GM18951 (cell line): ENCODE results near the gene MORN5.

Experiments used
- POLR2A ChIP-seq: IDR thresholded peaks from 4 replicates; pipeline ENCODE4 v1.6.1; 2011; ENCODE audit warnings: mild to moderate bottlenecking; ENCODE audit not compliant: insufficient read length, insufficient read depth; ENCODE audit errors: extremely low read depth
- in situ Hi-C: fragments of 300-500 bp; cut with MboI; formaldehyde crosslinking; loops from one replicate; pipeline ENCODE4 v1.12.0; 2022; ENCODE audit warnings: low sequenced_read_pairs, mixed read lengths, inconsistent platforms; ENCODE audit not compliant: unreplicated experiment

MORN5 gene

DNA sequence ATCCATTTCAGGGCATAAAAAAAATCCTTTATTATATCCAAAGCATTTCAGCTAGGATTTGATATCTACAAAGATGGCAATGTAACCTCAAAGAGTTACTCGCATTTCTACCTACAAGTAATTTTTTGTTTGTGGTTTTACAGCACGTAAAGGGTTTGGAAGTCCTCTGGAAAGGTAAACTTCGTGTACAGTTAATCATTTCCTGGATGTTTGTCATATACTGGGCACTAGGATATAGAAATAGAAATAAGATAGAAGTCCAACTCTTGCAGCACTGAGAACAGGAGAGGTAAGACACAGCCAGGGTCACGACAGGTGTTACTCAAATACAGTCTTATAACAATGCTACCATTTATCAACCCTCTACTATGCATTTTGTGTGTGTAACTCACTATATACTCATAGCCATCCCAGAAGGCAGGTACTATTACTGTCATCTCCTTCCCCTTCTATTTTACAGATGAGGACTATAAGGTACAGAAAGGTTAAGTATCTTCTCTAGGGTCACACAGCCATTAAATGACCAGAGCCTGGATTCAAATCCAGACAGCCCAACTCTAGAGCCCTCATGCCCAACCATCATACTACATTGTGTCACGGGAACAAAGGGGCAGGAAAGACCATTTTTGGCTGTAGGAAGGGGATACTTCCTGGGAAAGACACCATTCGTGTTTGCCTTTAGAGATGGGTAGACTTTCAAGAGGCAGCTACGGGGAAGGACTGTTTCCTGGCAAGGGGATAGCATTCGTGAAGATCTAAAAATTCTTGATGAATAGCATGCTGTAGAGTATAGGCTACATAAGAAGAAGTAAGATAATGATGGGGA is 19.1 kb upstream of the MORN5 start:
- in situ Hi-C loops = no loop called here
- TF ChIP-seq POLR2A = no peak

DNA sequence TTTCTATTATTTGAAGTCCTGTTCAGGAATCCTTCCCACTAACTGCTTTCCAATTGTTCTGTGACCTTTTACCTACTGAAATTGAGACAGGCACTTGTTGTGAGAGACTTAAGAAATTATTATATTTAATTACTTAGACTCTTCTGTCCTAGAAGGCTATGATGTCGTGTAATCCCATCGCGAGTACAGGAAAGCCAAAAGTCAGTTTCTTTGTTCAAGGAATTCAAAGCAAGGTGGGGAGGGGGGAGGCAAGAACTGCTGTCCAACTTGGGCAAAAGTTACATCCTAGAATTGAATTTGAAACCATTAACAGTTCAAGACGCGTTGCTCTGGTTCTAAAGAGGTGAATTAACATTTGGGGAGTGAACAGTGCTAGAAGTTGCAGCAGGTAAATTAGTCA is 18.0 kb upstream of the MORN5 start:
- in situ Hi-C loops = no loop called here
- no peak for TF ChIP-seq POLR2A

DNA sequence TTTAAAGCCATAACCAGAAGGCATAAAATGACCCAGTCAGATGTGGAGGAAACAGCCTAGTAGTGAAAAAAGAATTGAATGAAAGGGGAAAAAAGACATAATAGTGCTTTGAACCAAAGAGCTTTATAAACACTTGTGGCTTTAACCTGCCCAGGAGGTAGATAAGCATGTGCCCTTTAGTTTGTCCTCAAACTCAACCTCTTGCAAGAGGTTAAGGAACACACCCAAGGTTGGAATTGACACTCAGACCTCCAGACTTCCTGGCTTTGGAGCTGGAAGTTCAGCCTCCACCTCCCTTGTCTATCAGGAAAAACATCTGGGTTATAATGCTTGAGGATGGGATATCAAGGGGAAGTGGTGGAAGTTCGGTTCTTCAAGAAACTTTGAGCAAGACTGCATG is 16.4 kb upstream of the MORN5 start:
- TF ChIP-seq POLR2A = no peak
- in situ Hi-C loops = no loop called here

DNA sequence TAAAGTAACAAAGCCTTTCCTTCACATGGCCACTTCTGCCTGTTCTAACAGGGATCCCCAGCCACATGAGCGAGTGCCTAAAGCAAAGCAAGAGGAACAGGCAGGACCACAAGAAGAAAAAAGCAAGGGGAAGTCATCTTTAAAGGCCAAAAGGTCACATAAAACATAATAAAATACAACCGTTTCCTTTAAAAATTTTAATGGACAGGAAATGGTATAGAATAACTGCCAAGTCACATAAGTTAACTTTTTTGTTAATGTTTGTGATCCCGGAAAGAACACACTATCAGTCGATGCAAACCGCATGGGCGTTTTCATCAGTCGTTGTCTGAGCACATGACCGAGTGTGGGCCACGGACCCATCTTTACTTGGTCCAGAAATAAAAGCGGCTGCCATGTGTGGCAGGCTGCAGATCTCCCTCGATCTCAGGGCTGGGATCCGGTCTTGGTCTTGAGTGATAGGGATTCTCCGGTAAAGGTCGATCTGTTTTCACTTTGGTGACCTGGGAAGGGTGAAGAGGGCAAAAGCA is 15.8 kb upstream of the MORN5 start:
- in situ Hi-C loops = no loop called here
- TF ChIP-seq POLR2A = no peak

DNA sequence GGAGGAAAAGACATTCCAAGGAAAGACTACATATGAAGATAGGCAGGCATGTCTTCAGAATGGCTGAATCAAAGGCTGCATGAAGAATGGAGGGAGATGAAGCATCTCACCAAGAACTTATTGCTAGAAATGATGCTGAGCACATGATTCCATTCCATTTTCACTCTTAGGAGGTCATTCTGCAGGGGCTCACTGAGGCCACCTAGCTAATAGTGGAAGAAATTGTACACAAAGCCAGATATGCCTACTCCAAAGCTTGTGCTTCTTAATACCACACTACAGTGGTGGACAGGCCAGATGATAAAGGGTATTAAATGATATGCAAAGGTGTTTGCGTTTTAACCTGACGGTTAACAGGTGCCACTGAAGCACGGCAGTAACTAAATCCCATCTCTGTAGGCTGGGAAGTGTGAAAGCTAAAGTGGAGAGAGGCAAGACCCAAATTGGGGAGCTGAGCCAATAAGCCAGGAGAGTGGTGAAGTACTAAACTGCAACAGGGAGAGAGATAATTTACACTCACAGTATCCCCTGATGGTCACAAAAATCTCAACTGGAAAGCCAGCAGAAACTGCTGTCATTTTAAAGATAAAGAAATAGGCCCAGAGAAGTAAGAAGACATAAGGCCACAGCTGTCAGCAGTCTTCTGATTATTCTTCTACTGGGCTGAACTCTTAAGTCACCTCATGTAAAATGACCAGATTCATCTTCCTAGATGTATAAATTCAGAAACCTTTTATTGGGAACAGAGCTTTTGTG is 14.7 kb upstream of the MORN5 start:
- TF ChIP-seq POLR2A = no peak
- in situ Hi-C loops = no loop called here

DNA sequence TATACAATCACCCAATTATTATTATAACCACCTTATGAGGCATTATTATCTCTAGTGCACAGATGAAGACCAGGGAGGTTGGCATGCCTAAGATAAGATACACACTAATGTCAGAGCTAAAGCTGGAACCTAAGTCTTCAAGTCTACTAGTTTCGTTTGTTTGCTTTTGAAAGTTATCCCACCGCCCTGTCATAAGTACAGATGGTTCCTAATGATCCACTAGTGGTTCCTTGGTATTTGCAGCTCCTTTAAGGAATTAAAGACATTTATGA is 14.2 kb upstream of the MORN5 start:
- in situ Hi-C loops = no loop called here
- TF ChIP-seq POLR2A = no peak

DNA sequence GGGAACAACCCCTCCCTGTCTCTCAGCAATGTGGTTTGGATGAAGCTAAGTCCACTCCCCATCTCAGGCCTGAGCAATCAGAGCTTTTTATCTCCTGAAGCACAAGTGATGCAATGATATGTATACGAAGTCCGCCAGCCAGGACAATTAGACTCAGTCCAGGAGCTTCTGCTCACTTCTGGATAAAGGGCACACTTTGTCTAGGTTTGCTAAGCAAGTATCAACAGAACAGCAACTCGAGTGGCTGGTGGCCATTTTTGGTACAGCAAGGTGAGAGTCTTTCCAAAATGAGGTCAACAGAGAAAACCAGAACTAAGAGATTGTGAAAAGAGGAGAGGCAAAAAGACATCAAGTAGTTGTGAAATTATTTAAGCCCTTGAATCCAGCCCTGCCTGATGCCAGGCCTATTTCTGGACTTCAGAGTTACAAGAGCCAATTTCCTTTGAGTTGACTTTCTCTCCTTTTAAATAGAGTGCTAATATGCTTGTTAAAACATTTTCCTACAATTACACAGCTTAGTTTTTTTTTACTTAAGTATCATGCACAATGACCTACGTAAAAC is 8.4 kb upstream of the MORN5 start:
- in situ Hi-C loops = no loop called here

DNA sequence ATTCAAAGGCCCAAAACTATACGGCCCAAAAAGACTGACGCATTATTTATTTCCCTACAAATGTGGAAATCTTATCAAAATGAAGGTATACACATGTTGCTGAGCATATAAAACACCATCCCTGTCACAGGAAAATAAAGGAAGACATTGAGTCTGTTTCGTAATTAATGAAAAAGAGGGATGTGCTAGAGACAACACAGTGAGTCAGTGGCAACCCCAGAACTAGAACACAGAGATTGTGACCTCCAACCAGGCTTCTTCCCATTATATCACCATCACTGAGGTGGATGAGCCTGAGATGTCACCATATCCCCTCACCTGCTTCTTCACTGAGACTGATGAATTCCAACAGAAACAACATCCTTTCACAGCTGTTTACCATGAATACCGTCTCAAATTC is 3.9 kb upstream of the MORN5 start:
- in situ Hi-C loops = no loop called here
- TF ChIP-seq POLR2A = no peak

More for the DNA sequence above, 8.4 kb upstream of the MORN5 start:
- TF ChIP-seq POLR2A = no peak

DNA sequence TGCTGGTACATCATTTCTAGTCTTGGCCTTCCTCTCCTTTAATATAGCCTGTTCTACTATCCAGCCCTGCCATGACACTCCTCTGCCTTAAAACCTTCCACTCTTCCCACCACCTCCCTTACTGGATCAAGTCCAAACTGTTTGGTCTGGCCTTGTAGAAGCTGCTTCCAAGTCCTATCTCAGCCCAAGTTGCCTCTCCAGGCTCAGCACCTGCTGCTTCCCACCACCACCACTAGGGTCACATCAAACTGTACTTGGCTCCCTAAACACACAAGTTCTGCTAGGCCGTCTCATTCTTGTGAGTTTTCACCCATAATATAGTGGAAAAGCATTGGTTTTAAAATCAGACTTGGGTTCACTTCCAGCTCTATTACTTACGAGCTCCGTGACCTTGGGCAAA is 1.5 kb upstream of the MORN5 start:
- TF ChIP-seq POLR2A = no peak
- in situ Hi-C loops = no loop called here

DNA sequence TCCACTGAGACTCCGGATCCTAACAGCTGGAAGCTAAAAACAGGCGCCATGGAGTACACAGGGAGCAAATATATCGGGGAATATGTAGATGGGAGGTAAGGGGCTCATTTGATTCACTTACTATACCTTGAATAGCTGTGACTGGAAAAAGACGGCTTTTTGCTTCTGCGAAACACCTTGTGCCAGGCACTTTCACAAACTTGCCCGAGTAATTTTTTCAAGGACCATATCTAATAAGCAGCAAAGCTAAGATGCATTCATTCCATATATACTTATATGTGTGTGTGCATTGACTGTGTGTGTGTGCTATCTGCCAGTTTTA is 178 bp downstream of the MORN5 start:
- TF ChIP-seq POLR2A = no peak
- in situ Hi-C loops = no loop called here

DNA sequence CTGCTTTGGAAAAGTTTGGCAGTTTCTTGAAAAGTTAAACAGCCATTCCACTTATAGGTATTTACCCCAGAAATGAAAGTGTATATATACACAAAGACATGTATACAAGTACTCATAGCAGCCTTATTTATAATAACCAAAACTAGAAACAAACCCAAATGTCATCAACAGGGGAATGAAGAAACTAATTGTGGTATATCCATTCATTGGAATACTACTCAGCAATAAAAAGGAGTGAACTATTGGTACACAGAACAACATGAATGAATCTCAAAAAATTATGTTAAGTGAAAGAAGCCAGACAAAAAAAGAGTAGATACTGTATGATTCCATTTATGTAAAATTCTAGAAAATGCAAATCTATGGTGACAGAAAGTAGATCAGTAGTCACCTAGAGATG is 2.7 kb downstream of the MORN5 start:
- in situ Hi-C loops = no loop called here
- no peak for TF ChIP-seq POLR2A

DNA sequence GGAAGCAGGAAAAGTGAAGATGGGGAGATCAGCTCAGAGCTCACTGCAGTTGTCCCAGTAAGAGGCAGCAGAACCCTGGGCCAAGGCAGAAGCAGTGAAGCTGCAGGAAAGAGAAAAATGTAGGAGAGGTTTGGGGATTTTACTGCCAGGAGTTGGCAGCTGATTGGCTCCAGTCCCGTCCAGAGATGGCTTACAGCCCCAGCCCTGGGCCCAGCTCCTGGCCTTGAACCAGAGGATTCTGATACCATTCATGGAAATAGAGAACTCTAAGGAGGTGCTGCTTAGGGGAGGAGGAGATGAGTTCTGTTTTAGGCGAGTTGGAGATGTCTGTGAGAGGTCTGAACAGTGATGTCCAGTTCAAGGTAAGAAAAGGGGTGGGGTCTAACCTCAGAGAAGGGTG is 4.6 kb downstream of the MORN5 start:
- in situ Hi-C loops = no loop called here
- no peak for TF ChIP-seq POLR2A

DNA sequence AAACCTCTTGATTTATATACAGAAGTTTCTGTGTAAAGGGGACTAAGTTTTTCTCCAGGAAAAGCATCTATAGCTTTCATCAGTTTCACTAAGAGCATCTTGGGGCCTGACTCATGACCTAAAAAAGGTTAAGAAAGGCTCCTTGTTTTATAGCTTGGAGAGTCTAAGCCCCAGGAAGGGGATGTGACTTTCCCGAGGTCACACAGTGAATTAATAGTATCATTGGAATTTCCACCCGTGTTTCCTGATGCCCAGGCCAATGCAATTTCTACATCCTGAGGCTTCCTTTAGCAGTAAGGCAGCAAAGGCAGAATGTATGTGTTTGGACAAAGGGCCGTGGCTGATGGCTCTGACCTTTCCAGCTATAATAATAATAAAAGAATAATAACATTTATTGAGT is 8.6 kb downstream of the MORN5 start:
- no peak for TF ChIP-seq POLR2A

DNA sequence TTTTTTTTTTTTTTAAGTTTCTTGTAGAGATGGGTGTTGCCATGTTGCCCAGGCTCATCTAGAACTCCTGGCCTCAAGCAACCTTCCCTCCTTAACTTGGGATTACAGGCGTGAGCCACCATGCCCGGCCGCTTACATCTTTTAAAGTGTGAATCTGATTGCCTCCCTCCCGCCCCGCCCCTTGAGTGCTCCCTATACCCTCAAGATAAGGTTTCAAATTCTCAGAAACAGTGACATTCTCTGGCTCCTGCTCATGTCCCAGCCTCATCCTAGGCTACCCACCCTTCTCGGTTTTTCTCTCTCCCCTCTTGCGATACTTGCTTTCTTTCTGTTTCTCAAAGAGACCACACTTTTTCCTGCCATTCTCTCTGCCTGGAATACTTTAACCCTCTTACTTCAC is 12.4 kb downstream of the MORN5 start:
- in situ Hi-C loops = no loop called here

More for the DNA sequence above, 8.6 kb downstream of the MORN5 start:
- in situ Hi-C loops = no loop called here

More for the DNA sequence above, 12.4 kb downstream of the MORN5 start:
- TF ChIP-seq POLR2A = no peak
